ENCODE data around the gene RAP1GAP. TPM values are rescaled to one million over a fixed set of nuclear protein-coding genes. Genes with fewer than 3 reads are reported as not detected.

RAP1GAP gene
- total and polyA plus RNA-seq, 9 of the 15 experiments (the other 6 are each of a cell fraction or from before 2014, with no cell fraction given): 0.29 to 30.2 (median 19.2) TPM

DNA sequence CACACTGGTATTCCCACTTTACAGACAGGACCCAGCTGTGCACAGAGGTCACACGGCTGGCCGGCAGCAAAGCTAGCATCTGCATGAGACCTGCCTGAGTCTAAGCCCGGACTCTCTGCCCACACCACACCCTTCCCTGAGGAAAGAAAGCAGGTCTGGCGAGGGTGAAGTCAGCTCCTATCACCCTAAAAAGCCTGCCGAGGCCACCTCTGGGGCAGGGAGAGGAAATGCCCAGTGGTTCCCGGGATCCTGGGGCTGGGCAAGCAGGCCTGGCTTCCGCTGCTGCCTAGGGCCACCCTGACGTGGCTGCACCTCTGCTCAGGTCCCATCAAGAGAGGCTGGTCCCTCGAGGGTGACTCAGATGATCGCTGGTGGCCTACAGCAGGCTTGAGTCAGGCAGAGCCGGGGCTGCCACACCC, 42.2 kb downstream of the RAP1GAP start:
- CTCF ChIA-PET (ENCODE audit: low intra/inter-chr PET ratio): interaction anchor here (0.7 kb wide), 1 partner anchor 1942 kb away, joined by 5 read pairs; no protein-coding TSS in a partner anchor
- TF ChIP-seq JUND (IDR thresholded peaks at IDR 0.05; ENCODE audit: borderline replicate concordance, low read depth, low read length): 0 out of 2 replicates have a peak, but pooled peaks have one; percentile 18
- TF ChIP-seq JUND (tag; IDR thresholded peaks at IDR 0.05; ENCODE audit: borderline replicate concordance, low read depth, low read length): no peak
- TF ChIP-seq RFX7 (CRISPR knock-in tag; IDR thresholded peaks at IDR 0.05): no peak
- no peak for TF ChIP-seq GATAD2B (IDR thresholded peaks at IDR 0.05; ENCODE audit: borderline replicate concordance)
- TF ChIP-seq MAFK (IDR thresholded peaks at IDR 0.05; ENCODE audit: low read length): no peak
- TF ChIP-seq FOSL1 (tag; conservative IDR thresholded peaks at IDR 0.05): peak; percentile 53; the same call in 1 of the 2 replicates
- POLR2A ChIA-PET: interaction anchor here (0.6 to 0.9 kb wide), 3 partner anchors 16 to 29 kb away, joined by 3 read pairs; no protein-coding TSS in a partner anchor
- in situ Hi-C loops (cut with MboI) (no loop called here), intact Hi-C loops (cut with micrococcal nuclease) (no loop called here)
- Histone ChIP-seq H2AFZ (ENCODE audit: low read depth, low read length) (no peak overlapping the region), H3K4me2 (ENCODE audit: insufficient read depth, low read length) (no peak overlapping the region), H4K20me1 (replicated peaks; ENCODE audit: control insufficient read depth, insufficient read depth, low read length) (no peaks in the 10 kb centered on the region), H3K9me3 (replicated peaks; ENCODE audit: control insufficient read depth, insufficient read depth, low read depth, low read length) (no peaks in the 10 kb centered on the region), H3K27me3 (ENCODE audit: control insufficient read depth in 2 of 2, insufficient read depth in 2 of 2, low read length in 2 of 2) (no peaks in the 10 kb centered on the region), H3K79me2 (ENCODE audit: control insufficient read depth, insufficient read depth, low read length) (peaks cover 9% of the 10 kb centered on the region; the same call in 2 of the 3 replicates), H3K4me1 (replicated peaks in 1 of 2; ENCODE audit: control insufficient read depth in 2 of 2, insufficient read depth in 2 of 2, low read length in 2 of 2) (peaks cover 26 to 50% of the 10 kb centered on the region in 2 experiments), H3K27ac (ENCODE audit: extremely low read depth, low read depth, low read length) (no peak overlapping the region), H3K9ac (ENCODE audit: insufficient read depth in 1 of 2, low read depth in 2 of 2, low read length in 2 of 2) (peak overlapping the region in 1 of 2 experiments; percentile 78; a peak in 2 of 4 replicates), H3K9me1 (ENCODE audit: control insufficient read depth, insufficient read depth, low read length) (no peaks in the 10 kb centered on the region), H3K4me3 (no peak overlapping the region), H3K36me3 (ENCODE audit: control insufficient read depth, insufficient read depth, low read length) (peaks cover 29% of the 10 kb centered on the region)
- ATAC-seq (no peak), DNase-seq (ENCODE audit: extremely low read depth in 1 of 4, low spot score in 3 of 4) (peak in 1 of 4 experiments; percentile 33), FAIRE-seq (no peak)
- WGBS (ENCODE audit: insufficient coverage, low coverage, missing lambda C conversion rate): 59% methylated on average over 11 of the region's 11 CpGs
- no TSS peak for BruUV-seq (replicated peaks)

Data from K562 (cell line).